Measurements from ENCODE around the gene ABCA13.
A peak's percentile ranks its signal among the peaks of the same experiment; 100 is the strongest.

The ABCA13 gene

GRCh38 chr7:48154792-48155413 lies 16.4 kb upstream of the ABCA13 start:
- peak; percentile 89 for TF ChIP-seq CTCF (IDR thresholded peaks at IDR 0.05; ENCODE audit: control insufficient read depth, extremely low read depth, insufficient read depth)
- H3K4me3 ChIP-seq (ENCODE audit: low read depth, low read length), result no peak overlapping the region
- DNase-seq (ENCODE audit: low read depth), result peak; percentile 51

GRCh38 chr7:48158404-48158803 lies 12.9 kb upstream of the ABCA13 start:
- no peak for DNase-seq (ENCODE audit: low read depth)
- TF ChIP-seq CTCF (IDR thresholded peaks at IDR 0.05; ENCODE audit: control insufficient read depth, extremely low read depth, insufficient read depth), result no peak
- no peak overlapping the region for H3K4me3 ChIP-seq (ENCODE audit: low read depth, low read length)

- no peak for TF ChIP-seq CTCF (IDR thresholded peaks at IDR 0.05; ENCODE audit: control insufficient read depth, extremely low read depth, insufficient read depth)
- DNase-seq (ENCODE audit: low read depth), result no peak
- no peak overlapping the region for H3K4me3 ChIP-seq (ENCODE audit: low read depth, low read length)
These were observed 9.7 kb upstream of the ABCA13 start for GRCh38 chr7:48161407-48162125.

- no peak for DNase-seq (ENCODE audit: low read depth)
- TF ChIP-seq CTCF (IDR thresholded peaks at IDR 0.05; ENCODE audit: control insufficient read depth, extremely low read depth, insufficient read depth), result no peak
- no peak overlapping the region for H3K4me3 ChIP-seq (ENCODE audit: low read depth, low read length)
These were observed 6.1 kb upstream of the ABCA13 start for GRCh38 chr7:48165157-48165556.

- DNase-seq (ENCODE audit: low read depth), result no peak
- TF ChIP-seq CTCF (IDR thresholded peaks at IDR 0.05; ENCODE audit: control insufficient read depth, extremely low read depth, insufficient read depth), result no peak
- H3K4me3 ChIP-seq (ENCODE audit: low read depth, low read length), result no peak overlapping the region
These were observed 3.1 kb upstream of the ABCA13 start for GRCh38 chr7:48168159-48168558.

GRCh38 chr7:48170506-48170905 lies 752 bp upstream of the ABCA13 start:
- no peak for DNase-seq (ENCODE audit: low read depth)
- TF ChIP-seq CTCF (IDR thresholded peaks at IDR 0.05; ENCODE audit: control insufficient read depth, extremely low read depth, insufficient read depth), result no peak
- H3K4me3 ChIP-seq (ENCODE audit: low read depth, low read length), result no peak overlapping the region

Data from LNCaP clone FGC (cell line).